ENCODE measurements around the gene NOS3. TPM values are rescaled to one million over a fixed set of nuclear protein-coding genes. Genes with fewer than 3 reads are reported as not detected.

NOS3 gene
- total RNA-seq, 1 donor from 2014 or later: 1.0 TPM

GRCh38 chr7:151018421-151019129 lies 27.8 kb downstream of the NOS3 start:
- Histone ChIP-seq H3K36me3 (ENCODE audit: control insufficient read depth, insufficient read depth, low read length) (no peaks in the 10 kb centered on the region), H3K27me3 (ENCODE audit: control insufficient read depth, insufficient read depth, low read length) (peaks cover 49% of the 10 kb centered on the region), H3K4me3 (ENCODE audit: low read depth, low read length) (no peak overlapping the region)
- DNase-seq (ENCODE audit: low read depth): no peak
- no peak for TF ChIP-seq CTCF (IDR thresholded peaks at IDR 0.05; ENCODE audit: insufficient read depth, low read length, poor library complexity, severe bottlenecking)

DNA sequence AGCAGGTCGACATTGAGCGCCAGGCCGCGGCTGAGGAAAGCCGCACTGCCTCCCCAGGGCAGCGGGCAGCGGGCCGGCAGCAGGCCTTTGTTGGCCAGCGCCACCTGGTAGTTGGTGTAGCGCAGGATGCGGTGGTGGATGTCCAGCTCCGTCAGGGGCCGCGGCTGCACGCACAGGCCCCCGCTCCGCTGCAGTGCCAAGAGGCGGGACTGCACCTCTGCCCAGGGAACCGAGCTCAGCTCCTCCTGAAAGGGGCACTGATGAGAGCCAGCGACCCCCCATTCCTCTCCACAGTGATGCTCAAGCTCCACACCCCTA lies 28.3 kb downstream of the NOS3 start:
- Histone ChIP-seq H3K4me3 (ENCODE audit: low read depth, low read length) (no peak overlapping the region), H3K27me3 (ENCODE audit: control insufficient read depth, insufficient read depth, low read length) (peaks cover 43% of the 10 kb centered on the region), H3K36me3 (ENCODE audit: control insufficient read depth, insufficient read depth, low read length) (no peaks in the 10 kb centered on the region)
- TF ChIP-seq CTCF (IDR thresholded peaks at IDR 0.05; ENCODE audit: insufficient read depth, low read length, poor library complexity, severe bottlenecking): no peak
- DNase-seq (ENCODE audit: low read depth): no peak

DNA sequence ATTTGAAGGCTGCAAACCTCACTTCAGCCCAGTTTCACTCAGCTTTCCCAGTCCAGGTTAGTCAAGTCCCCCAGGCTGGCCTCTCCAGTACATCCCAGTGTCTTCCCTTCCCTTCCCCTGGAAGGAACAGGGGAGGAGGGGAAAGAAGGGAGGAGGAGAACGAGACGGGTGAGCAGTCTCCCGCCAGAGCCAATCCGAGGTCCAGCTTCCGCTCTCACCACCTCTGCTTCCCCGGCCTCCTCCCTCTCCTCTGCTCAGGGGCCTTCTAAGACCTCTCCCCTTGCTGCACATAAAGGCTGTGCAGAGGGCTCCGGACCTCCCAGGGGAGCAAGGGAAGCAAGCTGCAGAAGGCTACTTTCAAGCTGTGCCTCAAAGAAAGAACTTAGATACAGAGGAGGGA lies 29.4 kb downstream of the NOS3 start:
- H3K4me3 ChIP-seq (ENCODE audit: low read depth, low read length): no peak overlapping the region
- TF ChIP-seq CTCF (IDR thresholded peaks at IDR 0.05; ENCODE audit: insufficient read depth, low read length, poor library complexity, severe bottlenecking): no peak
- H3K36me3 ChIP-seq (ENCODE audit: control insufficient read depth, insufficient read depth, low read length): no peaks in the 10 kb centered on the region
- DNase-seq (ENCODE audit: low read depth): no peak
- H3K27me3 ChIP-seq (ENCODE audit: control insufficient read depth, insufficient read depth, low read length): peaks cover 41% of the 10 kb centered on the region

DNA sequence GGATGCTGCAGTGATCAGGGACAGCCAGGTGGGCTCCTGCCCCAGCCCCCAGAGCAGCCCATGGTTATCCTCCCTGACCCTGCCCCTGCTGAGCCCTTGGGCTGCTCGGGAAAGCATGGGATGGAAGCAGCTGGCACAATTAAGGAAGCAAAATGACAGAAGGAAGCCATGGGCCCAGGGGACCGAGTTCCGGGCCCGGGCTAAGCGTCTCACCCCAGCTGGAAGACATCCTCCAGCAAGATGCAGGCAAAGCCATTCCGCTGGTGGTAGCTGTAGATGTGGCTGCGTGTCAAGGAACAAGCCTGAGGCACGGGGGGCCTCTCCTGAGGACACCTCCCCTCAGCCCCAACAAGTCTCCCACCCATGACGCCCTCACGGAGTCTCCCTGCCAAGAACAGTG lies 32.4 kb downstream of the NOS3 start:
- H3K4me3 ChIP-seq (ENCODE audit: low read depth, low read length): no peak overlapping the region
- no peak for TF ChIP-seq CTCF (IDR thresholded peaks at IDR 0.05; ENCODE audit: insufficient read depth, low read length, poor library complexity, severe bottlenecking)
- DNase-seq (ENCODE audit: low read depth): no peak
- no peaks in the 10 kb centered on the region for H3K36me3 ChIP-seq (ENCODE audit: control insufficient read depth, insufficient read depth, low read length)
- H3K27me3 ChIP-seq (ENCODE audit: control insufficient read depth, insufficient read depth, low read length): peaks cover 22% of the 10 kb centered on the region

DNA sequence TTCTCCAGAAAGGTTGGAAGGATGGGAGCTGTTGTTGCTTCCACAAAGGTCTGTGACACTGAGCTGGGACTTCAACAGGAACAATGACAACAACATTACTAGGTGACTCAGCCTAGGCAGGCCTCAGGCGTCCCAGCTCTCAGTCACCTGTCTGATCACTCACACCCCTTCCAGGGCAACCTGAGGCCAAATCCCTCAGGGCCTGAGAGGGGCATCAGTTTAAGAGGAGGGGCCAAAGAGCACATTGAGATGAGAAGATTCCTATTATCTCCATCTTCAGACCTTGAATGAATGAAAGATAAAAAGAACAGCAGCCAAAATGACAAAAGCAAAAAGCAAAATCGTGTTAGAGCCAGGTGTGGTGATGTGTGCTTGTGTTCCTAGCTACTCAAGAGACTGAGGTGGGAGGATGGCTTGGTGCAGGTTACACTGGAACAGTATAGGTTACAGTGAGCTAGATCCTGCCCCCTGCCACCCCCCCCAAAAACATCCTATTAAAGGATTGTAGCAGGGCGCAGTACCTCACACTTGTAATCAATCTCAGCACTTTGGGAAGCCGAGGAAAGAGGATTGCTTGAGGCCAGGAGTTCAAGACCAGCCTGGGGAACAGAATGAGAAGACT lies 33.7 kb downstream of the NOS3 start, which contains the start of gene ATG9B:
ATG9B (minus strand) TSS at position 60 of the 622 bp plus-strand sequence. CDS start 71 bp downstream, outside the sequence.
- H3K4me3 ChIP-seq (ENCODE audit: low read depth, low read length): no peak within 1 kb of the TSS
- DNase-seq (ENCODE audit: low read depth): no peak
- no peak for TF ChIP-seq CTCF (IDR thresholded peaks at IDR 0.05; ENCODE audit: insufficient read depth, low read length, poor library complexity, severe bottlenecking)

More for the DNA sequence above, 33.7 kb downstream of the NOS3 start, which contains the start of gene ATG9B:
- Histone ChIP-seq H3K36me3 (ENCODE audit: control insufficient read depth, insufficient read depth, low read length) (no peaks in the 10 kb centered on the region), H3K27me3 (ENCODE audit: control insufficient read depth, insufficient read depth, low read length) (peaks cover 11% of the 10 kb centered on the region)

Measured in kidney epithelial cell (primary cell).